HG03439 (cell line): ENCODE data around the gene DNAAF8.

ENCODE experiments used
- ATAC-seq: cut with Tn5 transposase; IDR thresholded peaks from one replicate; pipeline ENCODE4 v1.9.1; 2021; ENCODE audit warnings: mild to moderate bottlenecking, moderate library complexity; ENCODE audit not compliant: unreplicated experiment

DNAAF8 gene

GRCh38 chr16:4748682-4749411 is 14.5 kb downstream of the DNAAF8 start:
- ATAC-seq, result no peak

- no peak for ATAC-seq
Measured at GRCh38 chr16:4749700-4750257, 15.4 kb downstream of the DNAAF8 start.

DNA sequence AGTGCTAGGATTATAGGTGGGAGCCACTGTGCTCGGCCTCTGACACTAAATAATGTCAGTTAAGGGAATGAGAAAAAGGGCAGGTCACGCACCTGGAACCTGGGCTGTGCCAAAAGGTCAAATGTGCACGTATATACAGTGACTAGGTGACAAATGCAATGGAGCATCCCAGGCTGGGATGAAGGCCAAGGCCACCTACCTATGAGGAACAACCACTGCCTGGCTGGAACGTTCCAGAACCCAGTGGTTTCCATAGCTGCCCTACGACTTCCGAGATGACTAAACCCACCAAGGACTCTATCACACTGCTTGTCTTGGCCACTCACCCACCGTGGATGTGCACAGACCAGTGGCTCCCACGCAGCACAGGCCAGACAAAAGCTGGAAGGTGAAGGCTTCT is 16.6 kb downstream of the DNAAF8 start:
- ATAC-seq, result no peak

DNA sequence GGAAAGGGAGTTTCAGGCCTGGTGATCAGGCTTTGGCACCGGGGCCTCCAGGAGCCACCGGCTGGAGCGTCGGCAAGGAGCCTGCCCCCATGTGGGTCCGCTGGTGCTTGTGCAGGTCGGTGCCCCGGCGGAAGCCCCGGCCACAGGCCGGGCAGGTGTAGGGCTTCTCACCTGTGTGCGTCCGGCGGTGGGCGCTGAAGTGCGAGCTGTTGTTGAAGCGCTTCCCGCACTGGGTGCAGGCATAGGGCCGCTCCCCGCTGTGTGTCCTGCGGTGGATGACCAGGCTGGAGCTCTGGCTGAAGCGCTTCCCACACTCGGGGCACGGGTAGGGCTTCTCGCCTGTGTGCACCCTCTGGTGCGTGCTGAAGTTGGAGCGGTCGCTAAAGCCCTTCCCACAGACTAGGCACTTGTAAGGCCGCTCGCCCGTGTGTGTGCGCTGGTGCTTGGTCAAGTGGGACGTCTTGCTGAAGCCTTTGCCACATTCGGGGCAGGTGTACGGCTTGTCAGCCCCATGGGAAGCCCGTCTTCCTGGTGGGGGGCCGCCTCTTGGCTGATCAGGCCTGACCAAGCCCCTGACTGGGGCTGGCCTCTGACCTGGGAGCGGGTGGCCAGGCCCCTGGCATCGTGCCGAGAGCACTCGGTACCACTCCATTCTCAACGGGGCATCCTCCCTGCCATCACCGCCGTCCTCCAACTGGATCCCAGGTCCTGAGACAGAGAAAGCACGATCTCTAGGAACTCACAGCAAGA is 18.2 kb downstream of the DNAAF8 start:
- no peak for ATAC-seq

DNA sequence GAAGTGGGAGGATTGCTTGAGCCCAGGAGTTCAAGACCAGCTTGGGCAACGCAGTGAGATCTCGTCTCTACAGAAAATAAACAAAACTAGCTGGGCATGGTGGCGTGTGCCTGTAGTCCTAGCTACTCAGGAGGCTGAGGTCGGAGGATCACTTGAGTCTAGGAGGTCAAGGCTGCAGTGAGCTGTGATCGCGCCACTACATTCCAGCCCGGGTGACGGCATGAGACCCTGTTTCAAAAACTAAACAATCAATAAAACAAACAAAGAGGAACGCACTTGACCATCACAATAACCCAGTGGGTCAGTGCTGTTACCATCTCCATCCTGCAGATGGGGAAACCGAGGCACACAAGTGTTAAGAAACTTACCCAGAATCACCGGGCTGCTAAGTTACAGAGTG is 18.9 kb downstream of the DNAAF8 start:
- no peak for ATAC-seq

GRCh38 chr16:4754865-4755264 is 20.5 kb downstream of the DNAAF8 start:
- ATAC-seq, result no peak

DNA sequence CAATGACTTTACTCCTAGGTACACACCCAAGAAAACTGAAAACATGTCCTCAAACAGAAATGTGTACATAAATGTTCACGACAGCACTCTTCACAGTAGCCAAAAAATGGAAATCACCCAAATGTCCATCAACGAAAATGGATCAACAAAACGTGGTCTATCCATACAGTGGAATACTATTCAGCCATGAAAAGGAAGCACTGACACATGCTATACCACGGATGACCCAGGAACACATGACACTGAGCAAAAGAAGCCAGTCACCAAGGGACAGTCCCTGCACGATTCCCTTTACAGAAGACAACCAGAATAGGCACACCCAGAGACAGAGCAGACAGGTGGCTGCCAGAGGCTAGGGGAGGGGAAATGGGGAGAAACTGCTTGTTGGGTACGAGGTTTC is 21.4 kb downstream of the DNAAF8 start:
- ATAC-seq, result no peak

DNA sequence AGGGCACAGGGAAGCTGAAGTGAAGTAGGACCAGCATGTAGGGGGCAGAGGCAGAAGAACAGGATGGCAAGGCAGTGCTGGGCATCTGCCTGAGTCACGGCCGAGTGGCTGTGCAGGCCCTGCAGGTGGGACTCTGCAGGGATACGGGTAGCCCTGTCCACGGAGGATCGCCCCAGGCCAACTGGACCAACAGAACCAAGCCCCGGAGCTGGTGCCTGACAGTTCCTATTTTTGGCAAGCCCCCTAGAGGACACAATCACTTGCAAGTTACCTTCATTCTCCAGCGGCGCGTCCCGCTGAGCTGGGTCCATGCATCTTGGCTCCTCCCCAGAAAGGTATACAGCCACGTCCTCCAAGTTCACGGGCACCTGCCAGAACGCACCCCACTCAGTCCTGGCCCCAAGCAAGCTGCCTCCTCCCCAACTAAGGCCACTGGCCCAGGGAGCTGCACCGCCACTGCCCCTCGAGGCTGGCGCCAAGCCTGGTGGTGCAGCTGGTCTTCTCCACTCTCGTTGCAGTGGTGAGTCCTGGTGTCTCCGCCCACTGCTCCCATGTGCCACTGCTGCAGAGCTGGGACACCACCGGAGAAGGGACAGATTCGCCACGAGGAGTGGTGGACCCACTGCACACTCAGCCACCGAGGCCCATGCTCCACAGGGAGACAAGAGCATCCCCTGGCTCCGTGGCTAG is 26.0 kb downstream of the DNAAF8 start:
- no peak for ATAC-seq

GRCh38 chr16:4762205-4762604 is 27.9 kb downstream of the DNAAF8 start:
- ATAC-seq, result no peak

- ATAC-seq, result no peak
Measured at GRCh38 chr16:4763791-4764190, 29.5 kb downstream of the DNAAF8 start.

- ATAC-seq, result no peak
Measured at GRCh38 chr16:4765511-4766474, 31.5 kb downstream of the DNAAF8 start.

- peak; percentile 80 for ATAC-seq
Measured at GRCh38 chr16:4766875-4767628, 32.7 kb downstream of the DNAAF8 start, which contains the start of gene ZNF500. TSS of gene ZNF500 (minus strand) at chr16:4767162. CDS start at chr16:4765978, 1,184 bp downstream.

- ATAC-seq, result peak; percentile 1
Measured at GRCh38 chr16:4767872-4768548, 33.7 kb downstream of the DNAAF8 start.

GRCh38 chr16:4768549-4769305 is 34.4 kb downstream of the DNAAF8 start:
- ATAC-seq, result peak; percentile 60

DNA sequence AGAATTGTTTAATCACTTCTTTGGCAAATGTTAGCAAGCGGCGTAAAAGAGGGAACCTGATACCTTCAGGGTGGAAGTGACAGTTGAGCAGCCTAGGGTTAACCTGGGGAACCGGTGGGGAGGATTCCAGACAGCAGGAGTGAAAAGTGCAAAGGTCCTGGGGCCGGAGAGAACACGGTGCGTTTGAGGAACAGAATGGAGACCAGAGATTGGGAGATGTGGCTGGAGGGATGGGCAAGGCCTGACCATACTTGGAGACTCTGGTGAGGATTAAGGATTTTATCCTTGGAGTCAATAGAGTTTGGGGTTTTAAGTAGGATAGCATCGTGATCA is 34.9 kb downstream of the DNAAF8 start:
- ATAC-seq, result no peak

- no peak for ATAC-seq
Measured at GRCh38 chr16:4771646-4772045, 37.3 kb downstream of the DNAAF8 start.

DNA sequence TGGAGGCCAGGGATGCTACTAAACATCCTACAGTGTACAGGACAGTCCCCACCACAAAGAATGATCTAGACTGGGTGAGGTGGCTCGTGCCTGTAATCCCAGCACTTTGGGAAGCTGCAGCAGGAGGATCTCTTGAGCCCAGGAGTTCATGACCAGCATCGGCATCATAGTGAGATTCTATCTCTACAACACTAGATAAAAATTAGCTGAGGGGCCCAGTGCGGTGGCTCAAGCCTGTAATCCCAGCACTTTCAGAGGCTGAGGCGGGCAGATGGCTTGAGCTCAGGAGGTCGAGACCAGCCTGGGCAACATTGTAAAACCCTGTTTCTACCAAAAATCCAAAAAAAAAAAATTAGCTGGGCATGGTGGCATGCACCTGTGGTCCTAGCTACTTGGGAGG is 38.0 kb downstream of the DNAAF8 start:
- ATAC-seq, result no peak

GRCh38 chr16:4775005-4775404 is 40.7 kb downstream of the DNAAF8 start:
- no peak for ATAC-seq
